K562 (cell line): Measurements from ENCODE around the gene HPDL. TPM values are rescaled to one million over a fixed set of nuclear protein-coding genes. Genes with fewer than 3 reads are reported as not detected.

Experiments
- ATAC-seq: fragments of 200-7000 bp; cut with Tn5 transposase; 3 replicates; pipeline ENCODE4 v1.9.1; 2020; ENCODE audit warnings: moderate library complexity
- BruUV-seq: library from RNA; stranded (reverse); fragments of 400-500 nt; replicated peaks from 2 replicates; lab custom pipeline; 2021; lab: Mats Ljungman, UMichigan
- CTCF ChIA-PET: fragments of 300-600 bp; formaldehyde crosslinking; extraction: SDS; loops from one replicate; lab custom pipeline; 2021; ENCODE audit warnings: low intra/inter-chr PET ratio; lab: Yijun Ruan, JAX
- POLR2A ChIA-PET: fragments of 300-600, 350-650 bp; sonication (Branson Sonifier 250); formaldehyde crosslinking; extraction: SDS; loops from one replicate; lab custom pipeline; 2021; ENCODE audit warnings: antibody characterized with exemption, inconsistent platforms; lab: Yijun Ruan, JAX
- DNase-seq, 4 experiments: peaks; one replicate each; pipeline versions ENCODE4 v3.0.0 to v3.0.0-alpha.2; 2011 to 2018; ENCODE audit warnings: low spot score in 3 of 4, mixed read lengths in 3 of 4; ENCODE audit errors: extremely low read depth in 1 of 4
- FAIRE-seq: peaks from 2 replicates; lab custom pipeline; 2011; peaks lifted over from hg19 to GRCh38; lab: Jason Lieb, UNC
- H2AFZ ChIP-seq: 2 replicates; pipeline ENCODE4 v1.6.0; 2011; ENCODE audit warnings: low read depth, low read length, control low read depth, inconsistent platforms
- H3K27ac ChIP-seq: fragments of 200-600 bp; 3 replicates; pipeline ENCODE4 v1.8.0; 2011; ENCODE audit warnings: low read depth, mild to moderate bottlenecking, control low read depth, inconsistent platforms, low read length, moderate library complexity, mixed read lengths; ENCODE audit errors: extremely low read depth
- H3K27me3 ChIP-seq, 2 experiments: fragments of 300-600 bp in 1 of 2; 2 replicates in 1 of 2; 3 replicates in 1 of 2; pipeline versions ENCODE4 v1.6.0 to v1.8.0; 2011; ENCODE audit warnings: inconsistent platforms in 2 of 2, low read length in 2 of 2, mild to moderate bottlenecking in 1 of 2, mixed read lengths in 1 of 2, moderate library complexity in 1 of 2; ENCODE audit not compliant: control insufficient read depth in 2 of 2, insufficient read depth in 2 of 2
- H3K36me3 ChIP-seq: fragments of 300-600 bp; 3 replicates; pipeline ENCODE4 v1.8.0; 2011; ENCODE audit warnings: mild to moderate bottlenecking, low read length, inconsistent platforms; ENCODE audit not compliant: control insufficient read depth, insufficient read depth
- H3K4me1 ChIP-seq, 2 experiments: fragments of 200-600 bp in 1 of 2; replicated peaks in 1 of 2; 2 replicates in 1 of 2; 3 replicates in 1 of 2; pipeline versions ENCODE4 v1.5.1 to v1.8.0; 2011; ENCODE audit warnings: inconsistent platforms in 2 of 2, low read length in 2 of 2, mild to moderate bottlenecking in 1 of 2, mixed read lengths in 1 of 2, moderate library complexity in 1 of 2; ENCODE audit not compliant: control insufficient read depth in 2 of 2, insufficient read depth in 2 of 2
- H3K4me2 ChIP-seq: 2 replicates; pipeline ENCODE4 v1.6.1; 2011; ENCODE audit warnings: low read length, control low read depth, inconsistent platforms, mixed read lengths; ENCODE audit not compliant: insufficient read depth
- H3K4me3 ChIP-seq: fragments of 200-600 bp; sonication (generic), shearing (Covaris generic); 2 replicates; pipeline ENCODE4 v1.5.1; 2016; ENCODE audit warnings: control low read depth, inconsistent platforms
- H3K79me2 ChIP-seq: fragments of 200-600 bp; 3 replicates; pipeline ENCODE4 v1.8.0; 2011; ENCODE audit warnings: low read length, inconsistent platforms; ENCODE audit not compliant: control insufficient read depth, insufficient read depth
- H3K9ac ChIP-seq, 2 experiments: 2 replicates each; pipeline versions ENCODE4 v1.6.0 to v1.6.1; 2011; ENCODE audit warnings: low read depth in 2 of 2, low read length in 2 of 2, control low read depth in 1 of 2, inconsistent platforms in 1 of 2, mild to moderate bottlenecking in 1 of 2, mixed read lengths in 1 of 2; ENCODE audit not compliant: insufficient read depth in 1 of 2
- H3K9me1 ChIP-seq: one replicate; pipeline ENCODE4 v1.6.0; 2011; ENCODE audit warnings: inconsistent platforms, mild to moderate bottlenecking, low read length, moderate library complexity; ENCODE audit not compliant: control insufficient read depth, insufficient read depth
- H3K9me3 ChIP-seq: replicated peaks from 2 replicates; pipeline ENCODE4 v1.5.1; 2011; ENCODE audit warnings: low read depth, low read length, inconsistent platforms; ENCODE audit not compliant: control insufficient read depth, insufficient read depth
- H4K20me1 ChIP-seq: replicated peaks from 2 replicates; pipeline ENCODE4 v1.6.1; 2011; ENCODE audit warnings: low read length, inconsistent platforms, mixed read lengths; ENCODE audit not compliant: control insufficient read depth, insufficient read depth
- CTCF ChIP-seq, 3 experiments: IDR thresholded peaks in 2 of 3; conservative IDR thresholded peaks in 1 of 3; 2 replicates each; pipeline ENCODE4 v1.5.1; 2011 to 2012; ENCODE audit warnings: low read length in 3 of 3, mild to moderate bottlenecking in 3 of 3, control low read depth in 2 of 3, improper control_type of control experiment in 1 of 3, inconsistent platforms in 1 of 3, low read depth in 1 of 3, mixed read lengths in 1 of 3, moderate library complexity in 1 of 3; ENCODE audit not compliant: insufficient read depth in 2 of 3
- DNMT1 ChIP-seq: fragments of 450-650 bp; IDR thresholded peaks from 2 replicates; pipeline ENCODE4 v1.6.1; 2016; ENCODE audit warnings: antibody characterized with exemption, mild to moderate bottlenecking
- GABPB1 ChIP-seq: sonication (generic); formaldehyde crosslinking; IDR thresholded peaks from 2 replicates; pipeline ENCODE4 v1.8.0; 2022; ENCODE audit warnings: mild to moderate bottlenecking, missing genetic modification reagents
- POLR2B ChIP-seq: fragments of 450-650 bp; IDR thresholded peaks from 2 replicates; pipeline ENCODE4 v1.6.1; 2018; ENCODE audit warnings: low read depth; ENCODE audit not compliant: partially characterized antibody
- POLR2G ChIP-seq: fragments of 200-400 bp; formaldehyde crosslinking; IDR thresholded peaks from 2 replicates; pipeline ENCODE4 v1.6.1; 2017; ENCODE audit warnings: low read depth, mild to moderate bottlenecking, antibody characterized with exemption, low read length, moderate library complexity
- RAD21 ChIP-seq, 2 experiments: fragments of 250-450 bp in 1 of 2; fragments of 450-650 bp in 1 of 2; sonication (Bioruptor Pico) in 1 of 2; formaldehyde crosslinking in 1 of 2; IDR thresholded peaks in 1 of 2; conservative IDR thresholded peaks in 1 of 2; 2 replicates each; pipeline versions ENCODE4 v1.4.0 to v1.8.0; 2020 to 2022; ENCODE audit warnings: mild to moderate bottlenecking in 2 of 2, moderate library complexity in 1 of 2
- ZBTB5 ChIP-seq: fragments of 450-650 bp; IDR thresholded peaks from 2 replicates; pipeline ENCODE4 v1.6.1; 2017; ENCODE audit warnings: antibody characterized with exemption
- ZNF561 ChIP-seq: fragments of 450-650 bp; formaldehyde crosslinking; conservative IDR thresholded peaks from 2 replicates; pipeline ENCODE4 v1.4.0; 2020; ENCODE audit warnings: mild to moderate bottlenecking, moderate library complexity
- ZNF780A ChIP-seq: fragments of 250-450 bp; sonication (Bioruptor Pico); IDR thresholded peaks from 2 replicates; pipeline ENCODE4 v1.5.0; 2021; ENCODE audit warnings: mild to moderate bottlenecking
- WGBS: fragments of 100-300 bp; shearing (Covaris generic); methylation state at CpG from one replicate; pipeline ENCODE4 v1.1.6; 2016; ENCODE audit warnings: low coverage, mixed read lengths; ENCODE audit not compliant: insufficient coverage; ENCODE audit errors: missing lambda C conversion rate; 5-methylcytosine and 5-hydroxymethylcytosine counted together
- in situ Hi-C: fragments of 300-500 bp; cut with MboI; formaldehyde crosslinking; loops from 4 replicates; pipeline ENCODE4 v1.15.0; 2018; ENCODE audit warnings: inconsistent platforms, mixed read lengths
- intact Hi-C: fragments of 100-400 bp; cut with micrococcal nuclease; formaldehyde crosslinking; loops from 2 replicates; pipeline ENCODE4 v1.14.2; 2022
- polyA plus RNA-seq, 8 experiments: library from polyadenylated mRNA; depleted of rRNA in 4 of 8; stranded (reverse) in 5 of 8; unstranded in 3 of 8; fragments of >200 nt; fragmentation: Nextera tagmentation in 2 of 8; fragmentation: Illumina TruSeq in 1 of 8; extraction: Ambion mirVana in 2 of 8; extraction: Trizol in 1 of 8; gene quantifications; 2 replicates each; pipeline versions ENCODE4 v1.2.1 to v1.2.3, GENCODE V29; 2011 to 2014; ENCODE audit warnings: inconsistent platforms in 1 of 8, missing spikeins in 1 of 8
- total RNA-seq, 7 experiments: library from RNA; depleted of rRNA in 6 of 7; stranded (reverse); fragments of >200 nt in 6 of 7; fragmentation: Illumina TruSeq in 2 of 7; extraction: Trizol in 2 of 7; gene quantifications; 2 replicates each; pipeline versions ENCODE4 v1.2.1 to v1.2.3, GENCODE V29; 2011 to 2021; ENCODE audit warnings: low replicate concordance in 1 of 7

HPDL gene
- total and polyA plus RNA-seq, 9 of the 15 experiments (the other 6 are each of a cell fraction or from before 2014, with no cell fraction given) = not detected

- in situ Hi-C loops (no loop called here), intact Hi-C loops (no loop called here)
- H2AFZ ChIP-seq = no peak overlapping the region
- H3K4me3 ChIP-seq = no peak overlapping the region
- DNase-seq (peak in 2 of 4 experiments; percentile 5 to 11), ATAC-seq (0 out of 3 replicates have a peak, but pooled peaks have one; percentile 11), FAIRE-seq (no peak)
- H3K4me1 ChIP-seq = peaks cover 6 to 41% of the 10 kb centered on the region in 2 experiments; a peak in 3 of 5 replicates
- H3K9me1 ChIP-seq = peaks cover 3% of the 10 kb centered on the region
- H3K9me3 ChIP-seq = no peaks in the 10 kb centered on the region
- H3K27me3 ChIP-seq = no peaks in the 10 kb centered on the region
- WGBS = 87% methylated on average over 19 of the region's 19 CpGs
- H3K4me2 ChIP-seq = no peak overlapping the region
- H3K36me3 ChIP-seq = peaks cover 29% of the 10 kb centered on the region; the same call in 2 of the 3 replicates
- no peaks in the 10 kb centered on the region for H3K79me2 ChIP-seq
- peak overlapping the region in 1 of 2 experiments; percentile 71; a peak in 2 of 4 replicates for H3K9ac ChIP-seq
- POLR2A ChIA-PET = interaction anchor here (0.6 to 3.7 kb wide), 6 partner anchors 8 to 569 kb away, joined by 3 to 26 read pairs (median 3); partner anchors contain the start of genes MUTYH and TOE1
- no peak overlapping the region for H3K27ac ChIP-seq
- TF ChIP-seq POLR2B (no peak), RAD21 (CRISPR knock-in tag; conservative IDR thresholded peaks at IDR 0.05 in 1 of 2, IDR thresholded peaks at IDR 0.05 in 1 of 2) (0 out of 4 replicates have a peak, but pooled peaks of 1 of the 2 experiments have one; percentile 6), CTCF (IDR thresholded peaks at IDR 0.05 in 2 of 3, conservative IDR thresholded peaks at IDR 0.05 in 1 of 3; ENCODE audit: insufficient read depth in 2 of 3, low read depth in 1 of 3, low read length in 3 of 3) (0 out of 6 replicates have a peak, but pooled peaks of 1 of the 3 experiments have one; percentile 12), POLR2G (peak; percentile 35; the same call in 1 of the 2 replicates), DNMT1 (no peak), ZNF561 (CRISPR knock-in tag) (no peak), ZNF780A (CRISPR knock-in tag) (no peak), ZBTB5 (no peak), GABPB1 (CRISPR knock-in tag) (no peak)
- no TSS peak for BruUV-seq
- CTCF ChIA-PET = interaction anchor here (0.5 kb wide), 1 partner anchor 29 kb away, joined by 3 read pairs; no protein-coding TSS in a partner anchor
- H4K20me1 ChIP-seq = no peaks in the 10 kb centered on the region
Measured at GRCh38 chr1:45327644-45328515, 1.2 kb downstream of the HPDL start.
